Measurements from ENCODE around the gene SUN1. TPM values are rescaled to one million over a fixed set of nuclear protein-coding genes. Genes with fewer than 3 reads are reported as not detected.

Gene SUN1
- total and polyA plus RNA-seq, 9 of the 15 experiments (the other 6 are each of a cell fraction or from before 2014, with no cell fraction given) = 36.8 to 132 (median 62.3) TPM

- BruUV-seq (replicated peaks) = no TSS peak
- Histone ChIP-seq H3K9me1 (ENCODE audit: control insufficient read depth, insufficient read depth, low read length) (peaks cover 21% of the 10 kb centered on the region), H3K4me3 (no peak overlapping the region), H2AFZ (ENCODE audit: low read depth, low read length) (no peak overlapping the region), H3K36me3 (ENCODE audit: control insufficient read depth, insufficient read depth, low read length) (peaks cover 37% of the 10 kb centered on the region; the same call in 2 of the 3 replicates), H3K9me3 (replicated peaks; ENCODE audit: control insufficient read depth, insufficient read depth, low read depth, low read length) (no peaks in the 10 kb centered on the region), H3K27ac (ENCODE audit: extremely low read depth, low read depth, low read length) (no peak overlapping the region), H3K27me3 (ENCODE audit: control insufficient read depth in 2 of 2, insufficient read depth in 2 of 2, low read length in 2 of 2) (no peaks in the 10 kb centered on the region), H3K9ac (ENCODE audit: insufficient read depth in 1 of 2, low read depth in 2 of 2, low read length in 2 of 2) (no peak overlapping the region), H3K79me2 (ENCODE audit: control insufficient read depth, insufficient read depth, low read length) (peaks cover 91% of the 10 kb centered on the region), H3K4me1 (replicated peaks in 1 of 2; ENCODE audit: control insufficient read depth in 2 of 2, insufficient read depth in 2 of 2, low read length in 2 of 2) (peaks cover 22 to 44% of the 10 kb centered on the region in 2 experiments), H4K20me1 (replicated peaks; ENCODE audit: control insufficient read depth, insufficient read depth, low read length) (peaks cover 48% of the 10 kb centered on the region; the same call in 1 of the 2 replicates), H3K4me2 (ENCODE audit: insufficient read depth, low read length) (no peak overlapping the region)
- ATAC-seq (no peak), FAIRE-seq (no peak), DNase-seq (ENCODE audit: extremely low read depth in 1 of 4, low spot score in 3 of 4) (no peak)
- POLR2A ChIA-PET = interaction anchor here (0.7 kb wide), 1 partner anchor 124 kb away, joined by 3 read pairs; no protein-coding TSS in a partner anchor
- intact Hi-C loops (cut with micrococcal nuclease) (loop anchor here (5.0 kb wide), 1 partner anchor 39 kb away; no protein-coding TSS in a partner anchor), in situ Hi-C loops (cut with MboI) (no loop called here)
- 91% methylated on average over 11 of the region's 15 CpGs for WGBS (ENCODE audit: insufficient coverage, low coverage, missing lambda C conversion rate)
- CTCF ChIA-PET (ENCODE audit: low intra/inter-chr PET ratio) = no interaction called here
- TF ChIP-seq ZNF699 (CRISPR knock-in tag; IDR thresholded peaks at IDR 0.05; ENCODE audit: insufficient replicate concordance) (no peak), ESRRA (IDR thresholded peaks at IDR 0.05; ENCODE audit: borderline replicate concordance, low read depth) (no peak), DPF2 (IDR thresholded peaks at IDR 0.05) (no peak), RUNX1 (IDR thresholded peaks at IDR 0.05; ENCODE audit: low read depth) (no peak), ZNF274 (IDR thresholded peaks at IDR 0.05; ENCODE audit: borderline replicate concordance, low read depth, low read length) (no peak), ZNF282 (CRISPR knock-in tag; IDR thresholded peaks at IDR 0.05) (no peak), CSDE1 (IDR thresholded peaks at IDR 0.05) (no peak), FOXJ2 (tag; IDR thresholded peaks at IDR 0.05) (no peak), ZNF592 (IDR thresholded peaks at IDR 0.05) (no peak), TFAP4 (CRISPR knock-in tag; IDR thresholded peaks at IDR 0.05; ENCODE audit: borderline replicate concordance) (no peak), ZC3H4 (CRISPR knock-in tag; IDR thresholded peaks at IDR 0.05; ENCODE audit: borderline replicate concordance) (no peak), HMGN3 (IDR thresholded peaks at IDR 0.05; ENCODE audit: borderline replicate concordance, extremely low read depth, insufficient read length, low read depth, low read length) (no peak), MCM2 (IDR thresholded peaks at IDR 0.05; ENCODE audit: low read depth) (no peak)
Measured at GRCh38 chr7:832968-833424, 720 bp downstream of the SUN1 start.
